8988T (cell line): ENCODE results near the gene ATP6V1C2.
"Not testable (repeated sequence)": the region's sequence is repeated elsewhere in the genome, so short reads cannot be mapped to it uniquely, and the experiment has no call there.

ENCODE experiments used
- DNase-seq: peaks from one replicate; pipeline ENCODE4 v3.0.0; 2011

ATP6V1C2 gene

DNA sequence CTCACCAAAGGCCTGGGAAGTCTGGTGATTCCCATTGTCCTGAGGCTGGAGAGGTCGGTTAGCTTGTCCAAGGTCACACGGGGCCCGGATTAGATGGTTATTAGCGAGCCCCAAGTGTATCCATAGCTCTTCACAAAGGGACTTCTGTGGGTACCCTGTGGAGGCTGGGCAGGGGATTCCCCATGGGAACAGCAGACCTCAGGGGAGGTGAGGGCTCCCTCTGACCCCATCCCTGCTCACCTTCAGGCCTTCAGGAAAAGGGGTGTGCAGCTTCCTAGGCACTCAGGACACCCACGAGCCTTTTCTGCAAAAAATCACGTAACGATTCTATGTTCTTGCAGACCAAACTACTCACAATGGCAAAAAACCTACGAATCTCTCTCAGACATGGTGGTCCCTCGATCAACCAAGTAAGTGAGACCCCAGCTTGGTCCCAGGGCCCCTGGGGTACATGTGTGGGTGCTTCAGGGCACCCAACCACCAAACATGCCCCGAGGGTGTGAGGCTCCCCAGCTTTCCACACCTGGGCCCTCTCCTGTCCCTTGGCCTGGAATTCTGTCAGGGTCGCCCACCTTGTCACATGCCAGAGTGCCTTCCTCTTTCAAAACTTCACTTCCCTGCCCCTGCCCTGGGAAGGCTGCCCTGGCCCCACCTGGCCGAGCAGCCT is 50.9 kb downstream of the ATP6V1C2 start:
- DNase-seq, result no peak

GRCh38 chr2:10772868-10773215 is 51.4 kb downstream of the ATP6V1C2 start:
- DNase-seq, result no peak

- no peak for DNase-seq
These were observed 52.5 kb downstream of the ATP6V1C2 start for GRCh38 chr2:10773821-10774341.

GRCh38 chr2:10774394-10774793 is 53.0 kb downstream of the ATP6V1C2 start:
- no peak for DNase-seq

- no peak for DNase-seq
These were observed 53.8 kb downstream of the ATP6V1C2 start for GRCh38 chr2:10775021-10775780.

DNA sequence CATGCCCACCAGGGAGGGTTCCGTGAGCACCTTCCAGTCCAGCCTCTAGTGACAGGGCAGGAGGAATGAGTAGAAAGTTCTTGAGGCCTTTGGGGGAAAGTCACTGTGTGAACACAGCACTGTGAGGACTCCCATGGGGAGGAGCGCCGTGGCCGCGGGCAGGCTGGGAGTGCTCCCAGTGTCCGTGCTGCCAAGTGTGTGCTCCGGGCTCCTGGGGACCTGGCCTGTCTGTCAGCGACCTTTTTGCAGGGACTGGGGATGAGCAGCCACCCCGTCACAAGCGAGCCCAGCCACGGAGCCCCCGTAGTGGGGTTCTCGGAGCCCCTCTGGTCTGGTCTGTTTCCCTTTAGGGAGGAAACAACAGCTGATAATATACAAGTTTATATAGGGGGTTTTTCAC is 54.4 kb downstream of the ATP6V1C2 start:
- DNase-seq, result no peak

DNA sequence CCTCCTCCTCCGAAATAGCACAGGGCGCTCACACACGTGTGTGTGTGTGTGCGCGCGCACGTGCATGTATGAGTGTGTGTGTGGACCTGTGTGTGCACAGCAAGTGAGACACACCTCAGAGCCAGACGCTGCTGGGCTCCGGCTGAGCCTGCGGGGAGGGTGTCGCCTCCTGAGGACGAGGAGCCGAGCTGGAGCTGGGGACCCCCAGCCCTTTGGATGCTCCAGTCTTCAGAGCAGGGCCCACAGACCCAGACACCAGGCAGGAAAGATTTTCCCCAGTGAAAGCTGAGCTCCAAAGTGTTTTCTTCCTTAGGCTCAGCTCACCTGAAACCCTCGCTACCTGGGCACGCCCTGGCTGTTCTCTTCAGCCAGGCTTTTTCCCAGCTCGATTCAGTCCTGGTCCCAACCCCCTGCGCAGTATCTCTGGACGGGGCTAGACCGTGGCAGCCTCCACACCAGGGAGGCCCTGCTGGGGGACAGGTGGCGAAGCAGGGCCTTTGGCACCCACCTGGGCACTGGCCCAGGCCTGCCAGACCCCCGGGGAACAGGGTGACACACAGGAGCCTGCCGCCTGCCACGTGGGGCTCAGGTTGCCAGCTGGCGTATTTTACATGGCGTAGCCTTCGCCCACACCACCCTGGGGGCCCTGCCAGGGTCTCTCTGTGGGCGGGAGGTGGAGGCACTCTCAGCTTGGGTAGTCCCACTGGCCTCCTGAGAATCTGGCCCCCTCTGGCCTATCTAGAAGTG is 55.0 kb downstream of the ATP6V1C2 start:
- no peak for DNase-seq

- no peak for DNase-seq
These were observed 55.8 kb downstream of the ATP6V1C2 start for GRCh38 chr2:10777111-10777841.

GRCh38 chr2:10777842-10778723 is 56.7 kb downstream of the ATP6V1C2 start:
- no peak for DNase-seq

GRCh38 chr2:10778724-10779115 is 57.3 kb downstream of the ATP6V1C2 start:
- no peak for DNase-seq

DNA sequence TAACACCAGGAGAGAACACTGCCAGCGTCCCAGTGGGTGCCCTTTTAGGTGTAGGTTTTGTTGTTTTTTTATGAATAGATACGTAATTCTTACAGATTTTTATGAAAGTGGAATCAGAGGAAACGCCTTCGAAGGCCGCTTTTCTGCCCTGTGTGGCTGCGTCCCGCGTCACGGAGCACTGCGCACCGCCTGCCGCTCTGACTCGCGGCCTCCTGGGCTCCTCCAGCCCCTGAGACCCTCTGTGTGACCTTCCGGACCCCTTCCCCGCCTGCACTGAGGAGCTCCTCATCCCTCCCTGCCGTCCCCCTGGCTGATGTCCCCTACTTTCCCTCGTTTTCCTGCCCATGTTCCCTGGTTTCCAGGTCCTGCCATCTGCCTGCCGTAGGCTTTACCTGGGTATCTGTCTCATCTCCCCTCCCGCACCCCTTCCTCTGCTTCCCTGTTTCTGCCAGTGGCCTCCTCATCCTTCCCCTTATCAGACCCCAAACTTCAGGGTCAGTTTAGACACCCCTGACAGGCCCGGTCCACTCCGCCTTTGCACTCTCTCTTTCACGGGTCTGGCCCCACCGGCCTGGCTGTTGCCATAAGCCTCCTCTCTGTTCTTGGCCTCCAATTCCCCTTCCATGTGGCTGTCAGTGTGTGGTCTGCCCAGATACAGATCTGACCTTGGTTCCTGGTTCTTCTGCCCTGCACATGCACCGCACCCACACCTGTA is 58.5 kb downstream of the ATP6V1C2 start:
- no peak for DNase-seq

DNA sequence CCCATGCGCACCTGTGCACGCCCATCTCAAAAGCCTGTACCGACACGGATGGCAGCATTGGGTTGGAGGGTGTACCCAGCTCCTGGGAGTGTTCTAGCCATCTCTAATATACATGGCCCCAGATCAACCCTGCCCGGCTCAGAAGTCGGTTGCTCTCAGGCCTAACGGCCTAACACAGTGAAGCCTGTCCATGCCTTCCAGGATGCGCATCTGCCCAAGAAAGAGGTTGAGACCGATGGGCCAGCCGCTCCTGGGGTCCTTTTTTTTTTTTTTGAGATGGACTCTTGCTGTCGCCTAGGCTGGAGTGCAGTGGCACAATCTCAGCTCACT is 59.0 kb downstream of the ATP6V1C2 start:
- DNase-seq, result no peak

- not testable (repeated sequence) for DNase-seq
These were observed 59.4 kb downstream of the ATP6V1C2 start for GRCh38 chr2:10780821-10781220.

GRCh38 chr2:10781746-10782145 is 60.3 kb downstream of the ATP6V1C2 start:
- DNase-seq, result no peak

- no peak for DNase-seq
These were observed 62.0 kb downstream of the ATP6V1C2 start for GRCh38 chr2:10783421-10783820.

- DNase-seq, result no peak
These were observed 63.3 kb downstream of the ATP6V1C2 start for GRCh38 chr2:10784719-10785118.

DNA sequence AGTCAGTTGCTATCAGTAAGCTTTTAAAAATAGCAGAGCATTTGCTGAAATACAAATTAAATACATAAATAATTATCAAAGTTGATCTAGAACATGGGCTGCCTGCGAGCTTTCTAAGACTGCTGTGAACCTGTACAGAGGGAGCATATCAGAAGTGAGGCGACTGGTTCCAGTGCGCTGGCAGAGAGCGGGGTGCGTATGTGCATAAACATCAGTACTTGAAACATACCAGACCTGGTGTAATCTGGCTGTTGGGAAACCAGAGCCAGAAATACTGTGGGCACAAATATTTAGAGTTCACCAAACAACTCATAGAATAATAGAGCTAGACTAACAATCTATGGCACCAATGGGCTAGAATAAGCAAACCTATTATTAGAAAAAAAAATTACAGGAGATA is 63.8 kb downstream of the ATP6V1C2 start:
- DNase-seq, result no peak

DNA sequence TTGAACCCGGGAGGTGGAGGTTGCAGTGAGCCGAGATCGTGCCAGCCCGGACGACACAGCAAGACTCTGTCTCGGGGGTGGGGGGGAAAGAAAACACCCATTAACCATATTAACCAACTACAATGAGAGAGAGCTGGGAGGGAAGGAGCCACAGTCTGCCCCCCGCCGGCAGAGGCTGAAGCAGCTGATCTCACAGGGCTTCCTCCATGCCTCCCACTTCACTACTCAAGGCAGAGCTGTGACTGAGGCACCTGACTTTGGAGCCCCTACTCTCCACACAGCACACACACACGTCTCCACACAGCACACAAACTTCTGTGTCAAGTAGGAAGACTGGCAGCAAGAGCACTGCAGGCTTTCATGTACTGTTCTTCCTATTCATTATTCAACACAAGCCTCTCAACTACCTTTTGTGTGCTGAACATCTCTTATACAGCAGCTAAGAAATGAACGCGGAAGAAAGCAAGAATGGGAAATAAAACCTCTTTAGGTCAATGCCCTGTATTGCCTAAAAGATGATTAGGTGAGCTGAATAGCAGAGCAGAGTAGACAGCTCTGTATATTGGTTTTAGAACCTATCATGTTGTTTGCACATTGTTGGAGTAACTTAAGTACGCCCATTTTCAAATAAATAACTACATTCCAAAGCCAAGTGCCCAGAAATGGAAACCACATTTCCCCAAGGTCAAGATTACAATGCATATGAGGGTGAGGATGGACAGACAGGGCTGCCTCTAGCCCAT is 65.0 kb downstream of the ATP6V1C2 start:
- DNase-seq, result no peak

DNA sequence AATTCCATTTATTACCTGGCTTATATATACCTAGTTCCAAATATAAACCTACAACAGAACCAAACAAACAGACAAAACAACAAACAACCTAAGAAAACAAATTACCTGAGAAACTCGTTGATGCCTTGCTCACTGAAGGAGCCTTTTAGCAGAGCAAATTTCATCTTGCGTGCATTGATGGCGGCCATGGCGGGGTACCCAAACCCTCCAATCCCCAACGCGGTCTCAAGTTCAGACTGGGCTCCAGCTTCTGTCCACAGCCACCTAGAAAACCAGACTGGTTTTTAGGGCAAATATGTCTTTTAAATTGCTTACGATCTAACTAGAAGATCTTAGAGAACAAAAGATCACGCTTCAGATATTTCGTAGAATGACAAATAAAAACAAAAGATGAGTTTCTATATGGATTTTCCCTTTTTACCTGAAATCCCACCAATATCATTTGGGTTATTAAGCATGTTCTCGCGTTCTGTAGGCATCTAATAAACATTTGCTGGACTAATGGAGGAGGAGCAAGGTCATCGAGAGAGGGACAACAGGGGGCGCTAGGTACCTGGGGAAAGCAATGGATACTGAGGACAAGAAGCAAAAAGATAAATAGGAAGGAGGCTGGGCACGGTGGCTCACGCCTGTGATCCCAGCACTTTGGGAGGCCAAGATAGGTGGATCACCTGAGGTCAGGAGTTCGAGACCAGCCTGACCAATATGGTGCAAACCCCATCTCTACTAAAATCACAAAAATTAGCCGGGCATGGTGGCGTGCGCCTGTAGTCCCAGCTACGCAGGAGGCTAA is 65.9 kb downstream of the ATP6V1C2 start:
- DNase-seq, result no peak

DNA sequence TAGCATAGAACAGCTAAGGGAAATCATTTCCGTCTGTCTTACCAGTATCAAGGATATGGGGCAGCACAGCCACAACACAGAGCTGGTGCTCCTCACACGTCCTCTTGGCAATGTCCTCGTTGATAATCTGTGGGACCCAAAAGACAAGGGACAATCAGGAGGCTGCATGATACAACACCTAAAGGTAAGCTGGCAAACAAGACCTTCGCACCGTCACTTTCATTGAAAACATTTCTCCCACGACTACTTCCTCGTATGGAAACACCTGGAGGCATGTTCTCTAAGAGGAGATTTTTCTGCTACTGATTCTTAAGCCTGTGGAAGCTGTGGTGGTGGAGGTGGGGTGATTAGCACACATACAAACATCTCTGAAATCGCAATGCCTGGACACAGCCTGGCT is 67.4 kb downstream of the ATP6V1C2 start:
- DNase-seq, result no peak
